HG02610 (cell line): Measurements from ENCODE around the gene RCAN1.
A peak's percentile ranks its signal among the peaks of the same experiment; 100 is the strongest.
"Not testable (repeated sequence)": the region's sequence is repeated elsewhere in the genome, so short reads cannot be mapped to it uniquely, and the experiment has no call there.

ENCODE experiments used
- ATAC-seq: cut with Tn5 transposase; IDR thresholded peaks from one replicate; pipeline ENCODE4 v1.9.1; 2021; ENCODE audit warnings: mild to moderate bottlenecking, moderate library complexity; ENCODE audit not compliant: unreplicated experiment

Gene RCAN1

DNA sequence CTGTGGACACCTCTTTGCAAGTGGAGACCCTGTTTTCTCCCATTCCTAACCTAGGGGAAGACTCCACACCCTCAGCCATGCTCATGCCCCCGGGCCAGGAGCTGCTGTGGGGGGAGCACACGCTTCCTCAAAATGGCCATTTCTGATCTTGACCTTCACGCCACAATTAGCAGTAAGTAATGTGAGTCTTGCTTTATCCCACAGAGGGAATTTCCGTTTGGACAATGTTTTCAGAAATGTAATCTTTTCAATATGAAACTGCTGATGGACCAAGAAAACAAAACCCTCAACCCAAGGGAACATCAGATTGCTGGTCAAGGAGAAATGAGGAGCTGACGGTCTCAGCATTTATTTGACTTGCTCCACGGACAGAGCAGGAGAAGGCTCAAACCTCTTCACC, 94.6 kb downstream of the RCAN1 start:
- ATAC-seq, result no peak

DNA sequence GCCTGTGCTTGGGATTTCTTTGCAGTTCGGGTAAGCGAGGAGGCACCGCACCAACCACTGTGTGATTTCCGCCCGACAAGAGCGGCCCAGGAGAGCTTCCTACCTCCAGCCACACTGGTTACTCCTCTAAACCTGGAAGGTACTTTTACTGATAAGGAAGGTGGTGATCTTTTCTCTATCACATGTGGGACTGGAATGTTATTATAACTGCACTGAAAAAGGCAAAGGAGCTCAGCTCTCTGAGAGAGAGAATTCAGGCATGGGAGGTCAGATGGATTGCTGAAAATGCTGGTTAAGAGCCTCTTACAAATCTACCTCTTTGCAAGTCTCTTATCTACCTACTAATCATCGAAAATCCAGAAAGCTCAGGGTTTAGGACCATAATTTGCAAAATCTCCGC, 95.2 kb downstream of the RCAN1 start:
- no peak for ATAC-seq

DNA sequence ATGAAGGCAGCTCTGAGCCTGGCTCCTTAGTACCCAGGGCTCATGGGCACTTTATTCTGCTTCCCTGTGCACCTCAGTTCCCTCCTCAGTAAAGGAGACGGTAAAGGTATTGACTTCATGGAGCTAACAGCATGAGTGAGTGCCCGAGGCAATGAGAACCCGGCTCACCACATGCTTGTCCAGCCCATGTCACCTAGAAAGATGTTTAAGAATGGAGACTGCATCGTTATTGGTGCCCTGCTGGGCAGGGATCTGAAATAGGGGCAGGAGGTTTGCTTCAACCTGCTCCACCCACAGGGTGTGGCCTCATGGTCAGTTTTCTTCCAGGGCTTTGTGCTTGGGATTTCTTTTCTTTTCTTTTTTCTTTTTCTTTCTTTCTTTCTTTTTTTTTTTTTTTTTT, 95.9 kb downstream of the RCAN1 start:
- no peak for ATAC-seq

DNA sequence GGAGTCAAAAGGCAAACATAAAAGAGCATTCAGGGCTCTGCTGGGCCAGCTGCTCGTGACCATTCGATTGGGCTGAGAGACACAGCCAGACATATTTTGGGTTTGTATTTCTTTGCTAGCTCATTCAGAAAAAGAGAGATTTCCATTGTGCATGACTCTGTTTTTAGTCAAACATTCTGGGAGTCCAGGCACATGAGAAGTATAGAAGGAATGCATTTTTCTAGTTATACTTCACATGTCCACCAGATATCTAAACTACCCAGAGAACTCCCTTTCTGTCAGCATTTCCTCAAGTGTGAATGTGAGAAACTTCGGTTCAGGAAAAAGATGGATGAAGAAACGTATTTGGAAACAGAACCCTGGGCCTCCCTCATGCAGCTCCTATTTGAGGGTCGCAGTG, 96.6 kb downstream of the RCAN1 start:
- no peak for ATAC-seq

DNA sequence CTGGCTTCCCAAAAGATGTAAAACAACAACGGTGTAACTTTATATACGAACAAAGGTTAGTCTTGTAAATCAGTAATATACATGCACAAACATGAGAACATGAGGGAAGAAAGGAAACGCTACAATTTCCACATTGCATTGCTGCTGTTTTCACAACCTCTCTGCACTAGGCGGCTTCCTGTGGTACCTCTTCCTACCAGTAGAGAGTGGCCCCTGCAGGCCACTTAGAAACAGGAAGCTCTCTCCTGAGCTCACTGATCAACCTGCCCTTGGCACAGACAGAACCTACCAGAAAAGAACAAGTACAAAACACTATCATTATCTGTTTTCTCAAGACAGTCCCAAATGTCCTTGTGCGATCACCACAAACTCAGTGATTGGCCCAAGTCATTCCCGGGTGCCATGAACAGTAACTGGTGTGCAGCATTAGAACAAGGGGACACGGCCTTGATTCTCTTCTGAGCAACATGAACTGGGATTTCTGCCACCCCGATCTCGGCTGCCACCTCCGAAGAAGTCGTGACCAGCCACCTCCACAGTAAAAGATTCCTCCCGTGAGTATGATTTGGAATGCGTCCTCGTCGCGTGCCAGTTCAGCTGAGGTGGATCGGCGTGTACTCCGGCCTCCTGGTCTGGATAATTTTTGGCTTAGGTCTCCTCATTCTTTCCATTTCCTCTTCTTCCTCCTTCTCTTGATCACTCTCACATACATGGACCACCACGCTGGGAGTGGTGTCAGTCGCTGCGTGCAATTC, 97.2 kb downstream of the RCAN1 start:
- ATAC-seq, result no peak

DNA sequence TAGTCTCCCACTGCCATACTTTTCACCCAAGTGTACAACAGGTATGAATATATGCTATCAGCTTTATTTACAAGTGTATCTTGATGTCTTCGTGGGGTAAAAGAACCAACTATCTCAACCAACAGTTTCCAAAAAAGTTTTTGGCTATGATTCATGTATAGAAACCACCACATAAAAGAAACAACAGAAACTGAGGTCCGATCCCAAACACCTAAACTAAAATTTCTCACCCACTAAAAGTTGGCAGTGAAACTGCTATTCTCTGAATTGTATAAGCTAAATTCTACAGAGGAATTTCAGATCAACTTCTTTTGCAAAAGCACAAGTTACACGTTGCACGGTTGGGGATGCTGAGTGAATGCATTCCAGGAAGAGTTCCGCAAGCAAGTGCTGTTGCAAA, 97.9 kb downstream of the RCAN1 start:
- ATAC-seq, result no peak

DNA sequence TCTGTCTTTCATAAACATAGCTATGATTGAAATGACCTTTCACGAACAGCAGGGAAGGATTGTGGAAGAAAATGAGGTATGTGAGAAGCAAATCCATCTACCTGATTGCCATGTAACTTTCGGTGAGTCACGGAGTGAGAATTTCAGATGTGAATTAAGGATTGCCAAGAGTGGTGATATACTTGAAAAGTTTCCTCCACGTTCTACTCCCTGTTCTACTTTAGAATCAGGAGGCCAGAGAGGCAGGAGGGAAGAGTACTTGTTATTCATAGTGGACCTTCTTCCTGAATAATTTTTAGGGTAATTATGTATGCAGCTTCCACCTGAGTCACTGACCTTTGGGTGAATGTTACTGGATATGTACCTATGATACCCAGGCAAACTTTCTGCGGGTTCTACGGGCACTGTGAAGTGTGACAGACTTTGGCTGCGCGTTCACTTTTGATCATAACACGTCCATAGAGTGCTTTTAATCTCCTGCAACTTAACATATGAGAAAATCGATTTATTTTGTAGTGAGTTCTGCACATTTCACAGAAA, 100.3 kb downstream of the RCAN1 start:
- no peak for ATAC-seq

DNA sequence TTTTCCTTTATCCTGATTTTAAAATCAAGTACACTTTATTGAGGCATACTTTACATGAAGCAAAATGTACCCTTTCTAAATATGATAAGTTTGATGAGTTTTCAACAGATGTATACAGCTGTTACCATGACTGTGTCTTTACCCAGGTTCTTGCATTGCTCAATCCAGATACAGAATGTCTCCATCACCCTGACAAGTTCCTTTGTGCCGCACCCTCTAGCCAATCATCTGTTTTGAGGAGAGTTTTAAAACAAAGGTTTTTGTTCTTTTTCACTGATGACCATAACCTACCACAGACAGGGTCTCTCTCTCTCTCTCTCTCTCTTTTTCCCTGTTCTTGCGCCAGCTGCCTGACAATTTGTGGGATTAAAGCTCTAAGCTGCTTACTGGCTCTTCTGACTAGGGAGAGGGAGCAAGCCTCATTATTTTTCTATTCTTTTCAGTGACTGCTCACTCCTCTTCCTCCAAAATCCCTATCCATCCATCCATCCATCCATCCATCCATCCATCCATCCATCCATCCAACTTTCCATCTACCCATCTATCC, 101.7 kb downstream of the RCAN1 start:
- no peak for ATAC-seq

DNA sequence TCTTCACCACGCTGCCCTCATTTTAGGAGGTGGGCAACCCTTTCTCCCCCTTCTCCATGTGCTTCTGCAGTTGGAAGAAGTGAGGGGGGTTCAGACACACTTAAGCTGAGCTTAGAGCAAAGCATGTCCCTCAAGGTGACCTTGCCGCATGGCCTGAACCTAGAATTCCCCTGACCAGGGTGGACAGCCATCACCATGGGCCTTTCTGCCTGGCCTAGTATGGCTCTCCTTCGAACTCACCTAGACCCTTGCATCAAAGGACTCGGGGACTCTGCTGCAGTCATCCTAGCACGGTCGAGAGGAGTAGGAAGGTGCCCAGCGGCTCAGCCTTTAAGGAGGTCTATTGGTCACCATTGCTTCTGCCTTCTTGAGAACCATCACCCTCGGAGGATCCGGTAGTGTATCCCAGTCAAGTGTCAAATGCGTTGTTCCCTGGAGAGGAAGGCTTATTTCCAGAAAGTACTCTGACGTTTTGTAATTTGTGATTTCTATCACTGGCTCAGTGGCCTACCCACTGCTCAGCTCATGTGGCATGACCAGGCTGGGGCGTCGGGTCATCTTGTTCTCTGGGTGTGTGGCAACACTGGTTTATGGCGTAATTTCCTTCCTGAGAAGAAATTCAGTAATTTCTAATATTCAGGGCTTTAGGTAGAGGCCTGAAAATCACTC, 103.0 kb downstream of the RCAN1 start, which contains the start of gene KCNE1:
TSS of gene KCNE1 (minus strand) at position 424 of the 669 bp plus-strand sequence. CDS start 62,576 bp downstream, outside the sequence.
- no peak for ATAC-seq

DNA sequence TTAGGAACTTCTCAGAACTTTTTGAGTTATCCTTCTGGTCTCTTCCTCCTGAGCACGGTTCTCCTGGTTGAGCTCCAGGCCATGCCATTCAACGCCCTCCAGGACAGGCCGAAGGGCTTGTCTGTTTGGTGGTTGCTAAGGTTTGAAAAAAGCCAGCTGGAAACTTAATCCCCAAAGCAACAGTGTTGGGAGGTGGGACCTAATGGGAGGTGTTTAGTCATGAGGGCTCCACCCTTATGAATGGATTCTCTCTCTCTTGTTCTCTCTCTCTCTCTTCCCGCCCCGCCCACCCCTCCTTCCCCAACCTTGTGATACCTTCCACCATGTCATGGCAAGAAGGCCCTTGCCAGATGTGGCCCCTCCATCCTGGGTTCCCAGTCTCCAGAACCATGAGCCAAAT, 103.7 kb downstream of the RCAN1 start:
- ATAC-seq, result no peak

DNA sequence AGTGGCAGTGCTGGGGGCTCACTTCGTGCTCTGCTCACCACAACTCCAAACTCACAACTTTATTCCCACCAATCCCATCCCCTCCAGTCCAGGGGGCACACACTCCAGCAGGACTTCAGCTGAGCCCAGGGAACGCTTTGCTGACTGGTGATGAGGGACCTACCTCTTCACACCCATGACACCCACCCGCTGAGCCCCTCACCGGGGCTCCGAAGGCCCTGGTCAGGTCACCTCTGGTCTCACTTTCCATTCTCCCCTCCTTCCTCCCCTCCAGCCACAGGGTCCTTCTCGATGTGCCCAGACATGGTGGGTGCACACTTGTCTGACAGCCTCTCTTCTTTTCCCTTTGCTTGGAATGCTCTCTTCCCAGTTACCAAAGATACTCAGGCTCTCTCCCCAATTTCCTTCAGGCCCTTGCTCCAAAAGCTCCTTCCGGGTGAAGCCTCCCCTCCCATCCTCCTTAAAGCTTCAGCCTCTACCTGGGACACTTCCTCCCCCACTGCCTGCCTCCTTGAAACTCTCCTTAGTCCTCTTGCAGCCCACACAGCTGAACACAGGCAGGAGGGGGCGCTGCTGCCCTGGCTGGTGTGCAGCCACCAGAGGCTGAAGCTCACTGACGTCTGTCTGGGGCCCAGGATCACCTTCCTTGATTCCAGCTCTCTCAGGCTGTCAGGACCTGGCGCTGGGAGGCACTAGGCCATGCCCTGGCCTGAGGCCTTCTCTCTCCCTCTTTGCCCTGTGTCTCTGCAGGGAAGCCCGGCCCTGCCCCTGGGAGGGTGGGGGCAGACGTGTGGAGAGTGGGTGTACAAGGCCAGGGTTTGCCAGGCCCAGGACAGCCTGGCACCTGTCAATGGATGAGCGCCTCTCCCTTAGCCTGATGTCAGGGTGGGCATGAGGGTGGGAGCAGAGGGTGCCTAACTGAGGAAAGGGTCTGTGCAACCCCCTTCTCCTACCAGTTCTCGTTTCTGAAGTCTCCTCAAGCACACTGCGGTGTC, 104.5 kb downstream of the RCAN1 start:
- peak; percentile 63 for ATAC-seq

DNA sequence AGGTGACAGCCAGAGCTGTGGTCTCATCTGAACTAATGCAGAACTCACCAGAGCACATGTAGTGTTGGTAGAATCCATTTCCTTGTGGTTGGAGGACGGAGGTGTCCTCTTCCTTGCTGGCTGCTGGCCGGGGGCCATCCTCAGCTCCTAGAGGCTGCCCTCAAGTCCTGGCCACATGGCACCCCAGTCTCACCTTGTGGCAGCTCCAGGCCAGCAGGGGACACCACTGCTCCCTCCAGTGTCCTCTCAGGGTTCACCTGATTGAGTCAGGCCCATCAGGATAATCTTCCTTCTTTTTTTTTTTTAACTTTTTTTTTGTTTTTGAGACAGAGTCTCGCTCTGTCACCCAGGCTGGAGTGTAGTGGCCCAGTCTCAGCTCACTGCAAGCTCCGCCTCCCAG, 105.8 kb downstream of the RCAN1 start:
- no peak for ATAC-seq

DNA sequence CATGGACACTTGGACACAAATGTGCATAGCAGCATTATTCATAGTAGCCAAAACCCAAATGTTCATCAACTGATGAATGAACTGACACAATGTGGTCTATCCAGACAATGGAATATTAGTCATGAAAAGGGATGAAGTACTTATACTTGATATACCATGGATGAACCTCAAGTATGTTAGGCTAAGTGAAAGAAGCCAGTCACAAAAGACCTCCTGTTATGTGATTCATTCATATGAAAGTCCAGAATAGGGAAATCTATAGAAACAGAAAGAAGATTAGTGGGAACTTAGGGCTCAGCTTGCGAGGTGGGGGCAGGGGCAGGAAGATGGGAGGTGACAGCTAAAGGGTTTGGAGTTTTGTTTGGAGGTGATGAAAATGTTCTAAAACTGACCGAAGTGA, 110.3 kb downstream of the RCAN1 start:
- no peak for ATAC-seq

DNA sequence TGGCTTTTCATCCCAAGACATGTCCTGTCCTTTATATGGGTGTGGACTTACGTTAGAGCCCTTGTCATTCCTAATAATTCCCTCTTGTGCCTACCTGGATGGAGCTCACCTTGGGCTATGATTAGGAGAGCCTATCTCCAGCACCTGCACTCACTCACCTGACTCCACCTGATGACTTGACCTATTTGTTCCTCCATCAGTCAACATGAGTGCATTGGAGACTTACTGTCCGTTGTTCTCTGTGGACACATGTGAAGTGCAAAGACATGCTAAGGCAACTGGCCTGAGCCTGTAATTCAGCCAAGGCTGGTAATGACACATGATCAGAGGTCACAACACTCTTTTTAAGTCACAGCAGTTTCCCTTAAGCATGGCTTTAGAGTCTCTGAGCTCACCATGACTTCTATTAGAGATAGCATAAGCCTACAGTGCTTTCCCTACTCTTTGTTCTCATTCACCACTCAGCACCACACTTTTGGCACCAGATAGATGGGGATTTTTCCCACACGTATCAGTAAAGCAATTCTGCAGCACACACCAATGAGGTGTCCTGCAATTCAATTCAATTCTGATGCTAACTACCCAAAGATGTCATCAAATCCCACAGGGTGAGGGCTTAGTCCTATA, 112.3 kb downstream of the RCAN1 start:
- no peak for ATAC-seq

DNA sequence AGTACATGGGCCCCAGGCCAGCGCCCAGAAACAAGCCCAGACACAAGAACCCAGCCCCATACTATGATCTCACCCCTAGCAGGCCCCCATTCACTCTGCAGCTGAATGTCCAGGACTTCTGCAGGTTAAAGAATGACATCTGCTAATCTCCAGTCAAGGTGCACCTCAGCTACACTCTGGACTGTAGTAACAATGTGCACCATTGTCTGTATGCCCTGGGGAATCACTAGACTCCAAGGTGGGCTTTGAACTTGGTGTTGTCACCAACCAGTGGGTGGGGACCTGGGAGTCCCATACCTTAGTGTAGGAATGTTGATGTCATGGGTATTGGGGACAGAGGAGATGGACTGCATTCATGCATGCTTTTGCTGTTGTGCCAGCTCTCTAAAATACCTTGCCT, 113.2 kb downstream of the RCAN1 start:
- no peak for ATAC-seq

DNA sequence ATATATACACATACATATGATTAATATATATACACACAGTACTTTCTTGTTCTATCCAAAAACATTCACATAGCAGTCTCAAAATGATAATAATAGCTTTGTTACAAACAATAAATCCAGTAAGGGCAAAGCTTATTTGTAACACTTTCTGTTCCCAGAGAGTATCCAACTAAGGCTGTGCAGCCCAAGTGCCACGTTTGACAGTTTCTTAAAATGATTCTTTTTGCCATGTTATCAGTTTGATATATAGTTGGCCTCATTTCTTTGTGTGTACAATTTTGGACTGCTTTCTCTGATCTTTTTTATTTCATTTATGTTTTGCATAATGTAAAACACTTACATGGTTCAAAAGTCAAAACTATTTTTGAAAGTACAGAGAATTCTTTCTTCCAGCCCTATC, 114.7 kb downstream of the RCAN1 start:
- no peak for ATAC-seq

DNA sequence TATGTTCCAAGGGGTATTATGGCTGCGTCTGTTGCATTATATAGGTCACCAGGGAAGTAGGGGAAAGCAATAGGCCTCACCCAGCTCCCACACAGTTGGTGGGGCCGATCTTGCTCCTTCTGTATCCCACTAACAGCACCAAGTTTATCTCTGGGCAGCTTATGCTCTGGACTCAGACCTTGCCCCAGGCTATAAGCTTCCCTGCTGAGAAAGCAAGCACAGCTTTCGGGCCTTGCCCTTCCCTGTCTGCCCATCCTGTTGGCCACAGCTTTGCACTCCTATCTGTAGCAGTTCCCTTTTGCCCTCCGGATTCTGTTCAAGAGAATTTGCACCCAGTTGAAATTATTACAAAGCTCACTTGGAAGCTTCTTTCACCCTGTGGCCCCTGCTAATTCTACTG, 115.8 kb downstream of the RCAN1 start:
- no peak for ATAC-seq

DNA sequence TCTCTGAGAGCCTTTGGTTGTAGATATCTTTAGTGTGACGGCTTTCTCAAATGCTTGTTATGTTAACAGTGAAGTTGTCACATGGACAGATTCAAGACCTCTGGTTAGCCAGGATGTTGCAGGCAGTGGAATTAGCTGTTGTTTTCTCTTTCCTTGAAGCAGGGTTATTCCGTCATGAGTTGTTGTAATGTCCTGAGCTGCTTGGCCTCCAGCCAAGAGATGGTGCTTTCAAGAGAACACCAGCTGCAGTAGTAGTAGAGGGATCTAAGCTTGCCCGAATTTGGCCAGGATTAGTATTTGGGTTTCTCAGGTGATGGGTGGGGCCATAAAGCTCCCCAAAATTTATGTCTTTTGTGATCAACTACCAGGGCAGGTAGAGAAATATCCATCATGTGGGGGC, 116.3 kb downstream of the RCAN1 start:
- ATAC-seq, result no peak

DNA sequence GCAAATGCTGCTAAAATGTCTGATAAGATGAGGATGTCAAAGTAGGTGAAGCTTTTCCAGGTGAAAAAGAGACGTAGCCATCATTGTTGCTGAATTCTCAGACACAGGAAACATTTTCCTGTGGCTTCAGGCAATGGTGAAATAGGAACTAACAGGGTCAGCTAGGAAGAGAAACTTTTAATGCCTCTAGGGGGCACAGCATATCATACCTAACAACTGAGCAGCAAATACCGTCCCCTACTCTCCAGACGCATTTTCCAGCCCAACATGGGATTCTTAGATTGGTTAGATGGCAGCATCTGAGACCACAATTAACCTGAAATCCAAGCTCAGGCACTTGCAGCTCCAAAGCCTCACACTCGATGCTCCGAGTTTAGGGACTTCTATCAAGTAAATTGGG, 131.1 kb downstream of the RCAN1 start:
- ATAC-seq, result not testable (repeated sequence)

DNA sequence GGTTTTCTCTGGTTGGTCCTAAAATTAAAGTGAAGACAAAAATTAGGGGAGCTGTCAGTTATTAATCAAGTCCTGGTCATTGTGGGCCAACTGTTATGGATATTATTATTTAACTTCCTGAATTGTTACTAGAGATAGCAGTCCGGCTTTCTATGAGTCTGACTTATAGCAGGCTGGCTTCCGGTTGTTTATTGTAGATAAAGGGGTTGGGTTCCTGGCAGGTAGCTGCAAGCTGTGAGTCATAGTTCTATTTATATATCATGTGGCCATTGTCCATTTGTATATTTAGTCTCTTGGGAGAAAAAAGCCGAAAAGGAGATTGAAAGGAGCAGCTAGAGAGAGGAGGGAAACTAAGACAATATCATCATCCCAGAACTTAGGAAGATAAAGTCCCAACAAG, 131.5 kb downstream of the RCAN1 start:
- not testable (repeated sequence) for ATAC-seq
